HG02943 (cell line): ENCODE results near the gene MMD.

Experiments
- ATAC-seq: cut with Tn5 transposase; IDR thresholded peaks from one replicate; pipeline ENCODE4 v1.9.1; 2021; ENCODE audit warnings: mild to moderate bottlenecking, low read depth, moderate library complexity; ENCODE audit not compliant: unreplicated experiment

Gene MMD

DNA sequence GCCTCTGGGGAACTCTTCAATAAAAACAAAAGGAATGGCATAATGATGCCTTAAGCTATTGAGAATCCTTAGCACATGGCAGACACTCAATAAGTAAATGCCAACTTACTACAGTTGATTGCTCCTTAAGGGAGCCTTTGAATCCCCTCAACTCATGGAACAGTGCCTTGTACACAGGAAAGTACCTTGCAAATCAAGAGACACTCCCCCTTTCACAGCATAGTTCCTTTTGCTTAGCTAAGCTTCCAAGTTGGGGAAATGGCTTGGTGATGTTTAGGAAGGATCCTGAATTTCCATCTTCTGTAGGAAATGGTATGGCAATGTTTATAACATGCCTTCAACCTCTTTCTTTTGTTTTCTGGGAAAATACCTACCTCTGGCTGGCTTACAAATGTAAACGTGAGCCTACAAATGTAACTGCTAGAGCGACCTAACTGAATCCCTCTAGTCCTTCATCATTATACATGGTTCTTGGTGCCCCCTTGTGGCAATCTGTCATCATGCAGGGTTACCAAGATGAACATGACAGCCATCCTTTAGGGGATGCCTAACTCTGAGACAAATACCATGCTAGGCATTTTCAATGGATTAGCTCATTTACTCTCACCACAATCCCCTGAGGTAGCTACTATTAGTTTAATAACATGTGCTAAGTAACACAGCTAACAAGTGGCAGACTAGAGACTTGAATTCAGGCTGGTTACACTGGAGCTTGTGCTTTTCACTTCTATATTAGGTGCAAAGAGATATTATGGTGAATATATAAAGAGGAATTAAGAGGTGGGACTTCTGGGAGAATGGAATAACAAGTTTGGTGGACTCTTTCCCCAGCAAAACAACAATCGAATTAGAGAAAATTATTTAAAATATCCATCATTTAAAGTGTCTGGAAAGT, 65.0 kb downstream of the MMD start:
- ATAC-seq = peak; percentile 88

DNA sequence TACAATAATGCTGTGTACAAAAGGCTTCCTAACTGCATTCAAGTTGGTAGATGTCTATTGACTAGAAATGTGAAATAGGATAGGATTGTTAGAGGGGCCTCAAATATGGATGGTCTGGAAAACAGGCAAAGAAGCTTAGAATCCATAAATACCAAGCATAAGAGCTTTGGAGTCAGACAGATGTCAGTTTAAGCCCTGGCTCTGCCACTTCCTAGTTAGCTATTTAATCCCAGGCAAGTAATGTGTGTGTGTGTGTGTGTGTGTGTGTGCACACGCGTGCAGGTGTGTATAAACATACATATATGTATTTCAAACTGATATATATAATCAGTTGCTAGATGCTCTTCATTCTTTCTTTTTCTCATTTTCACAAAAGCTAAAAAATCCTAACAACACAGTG, 66.7 kb downstream of the MMD start:
- ATAC-seq = no peak

DNA sequence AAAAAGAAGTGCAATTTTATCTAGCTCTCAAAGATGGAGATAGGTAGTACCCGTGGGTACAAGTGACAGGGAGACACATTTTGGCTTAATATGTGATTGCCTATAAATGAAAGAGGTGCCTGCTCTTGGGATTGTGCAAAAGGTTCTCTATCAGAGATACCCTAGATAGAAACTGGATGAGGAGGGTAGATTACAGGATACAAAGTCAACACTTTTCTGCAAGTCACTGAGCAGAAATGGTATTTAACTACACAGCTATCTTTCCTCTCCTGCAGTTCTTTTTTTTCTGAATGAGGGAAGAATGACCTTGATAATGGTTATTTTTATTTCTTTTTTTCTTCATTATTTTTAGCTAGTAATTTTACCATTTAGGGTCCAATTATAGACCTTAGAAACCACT, 67.6 kb downstream of the MMD start:
- no peak for ATAC-seq

DNA sequence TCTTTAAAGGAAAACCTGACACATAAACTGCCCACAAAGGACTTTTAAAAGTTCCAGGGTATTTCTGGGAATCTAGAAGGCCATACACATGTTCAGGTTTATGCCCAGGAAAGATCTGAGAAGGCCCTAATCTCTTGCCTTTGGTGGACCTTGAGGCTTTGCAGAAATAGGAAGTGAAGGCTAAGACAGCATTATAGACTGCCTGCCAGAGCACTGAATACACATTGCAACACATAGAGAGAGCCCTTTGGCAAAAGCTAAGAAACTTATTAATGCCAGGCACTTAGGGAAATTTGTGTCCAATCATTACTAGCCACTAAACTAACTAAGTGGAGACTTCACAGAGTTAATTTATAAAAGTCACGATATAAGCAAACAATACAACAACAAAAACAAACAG, 70.4 kb downstream of the MMD start:
- ATAC-seq = no peak

DNA sequence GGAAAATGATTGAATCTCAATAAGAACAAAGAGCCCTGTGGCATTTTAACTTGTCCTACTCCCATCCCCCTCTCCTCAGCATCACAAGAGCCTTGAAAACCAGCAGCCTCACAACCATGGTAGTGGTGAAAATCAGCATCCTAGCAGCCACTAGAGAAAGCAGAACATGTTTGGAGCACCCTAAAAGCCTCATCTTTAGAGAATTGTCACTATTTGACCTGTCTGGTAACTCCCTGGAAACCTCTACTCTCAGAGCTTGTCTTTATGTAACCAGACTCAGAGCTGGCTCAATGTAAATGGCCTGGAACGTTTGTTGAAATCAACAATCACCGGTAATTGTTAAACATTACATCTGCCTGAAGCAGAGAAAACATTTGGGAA, 70.8 kb downstream of the MMD start:
- ATAC-seq = no peak

DNA sequence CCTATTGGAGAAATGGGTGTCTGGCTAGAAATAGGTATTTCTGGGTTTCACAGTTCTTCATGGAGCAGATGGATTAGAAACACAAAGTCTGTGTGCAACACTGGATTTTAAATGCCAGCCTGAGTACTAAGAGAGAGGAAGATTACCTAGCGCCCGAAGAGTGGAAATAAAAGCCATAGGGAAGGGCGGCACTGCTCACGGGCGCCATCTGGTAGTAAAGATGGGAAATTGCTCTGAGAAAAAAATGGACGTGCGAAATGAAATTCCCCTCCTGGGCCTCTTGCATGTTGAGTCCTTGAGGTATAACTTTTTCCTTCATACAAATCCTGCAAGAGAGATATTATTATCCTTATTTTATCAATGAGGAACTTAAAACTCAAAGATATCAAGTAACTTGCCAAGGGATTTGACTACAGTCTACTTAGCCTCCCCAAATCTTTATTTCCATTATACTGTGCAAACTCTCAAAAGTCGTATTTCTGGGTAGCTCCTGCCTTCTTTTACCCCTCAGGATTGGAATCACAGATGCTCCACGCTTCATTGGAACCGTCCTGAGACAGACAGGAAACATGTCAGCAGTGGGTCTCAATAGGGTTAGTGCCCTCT, 72.8 kb downstream of the MMD start:
- ATAC-seq = no peak

DNA sequence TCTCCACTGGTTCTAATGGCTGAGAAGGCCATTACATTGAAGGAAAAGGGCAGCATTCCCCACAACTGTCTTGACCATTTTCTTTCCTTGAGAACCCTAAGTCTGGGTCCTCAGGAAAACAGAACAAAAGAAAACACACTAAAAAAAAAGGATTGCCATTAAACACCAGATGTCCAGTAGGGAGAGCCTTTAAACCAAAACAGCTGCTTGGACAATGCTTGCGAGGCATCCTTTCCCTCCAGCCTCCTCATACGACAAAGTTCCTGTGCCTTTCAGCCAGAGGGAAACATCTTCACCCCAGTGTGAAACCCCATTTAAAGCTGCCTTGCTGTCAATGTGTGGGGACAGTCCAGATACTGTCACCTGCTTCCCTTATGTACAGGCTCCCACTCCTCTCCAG, 74.3 kb downstream of the MMD start:
- no peak for ATAC-seq

DNA sequence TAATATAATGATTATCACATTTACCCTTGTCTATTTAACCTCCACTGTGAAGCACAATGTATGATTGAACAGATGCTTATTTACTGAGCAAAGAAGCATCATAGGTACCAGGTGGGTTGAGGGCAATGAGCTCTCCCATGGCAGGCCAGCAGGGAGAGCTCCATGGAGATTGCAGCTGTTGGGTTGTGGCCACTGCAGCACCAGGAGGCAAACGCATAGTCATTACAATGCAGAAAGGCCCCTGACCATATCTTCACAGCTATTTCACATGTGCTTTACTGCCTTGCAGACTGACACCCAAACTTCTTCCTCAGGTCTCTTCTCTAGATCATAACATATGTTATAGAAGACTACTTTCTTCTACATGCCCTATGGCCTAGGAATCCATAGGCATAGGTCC, 75.0 kb downstream of the MMD start:
- ATAC-seq = no peak

DNA sequence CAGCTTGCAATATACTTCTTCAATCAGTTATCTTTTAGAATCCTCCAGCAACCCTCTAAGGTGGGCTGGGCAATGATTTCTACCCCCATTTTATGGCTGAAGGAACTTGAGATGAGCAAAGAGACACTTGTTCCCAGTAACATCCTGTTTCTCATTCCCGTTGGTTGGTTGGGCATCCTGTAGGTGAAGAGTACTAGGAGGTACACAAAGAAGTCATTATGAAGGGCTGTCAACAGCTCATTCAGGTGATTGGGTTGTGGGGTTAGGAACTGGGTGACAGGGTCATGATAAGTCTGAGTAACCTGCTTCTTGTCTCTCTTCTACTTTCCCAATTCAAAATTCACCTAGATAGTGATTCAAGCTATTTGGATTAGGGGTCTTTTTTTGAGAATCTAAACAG, 76.5 kb downstream of the MMD start:
- no peak for ATAC-seq

DNA sequence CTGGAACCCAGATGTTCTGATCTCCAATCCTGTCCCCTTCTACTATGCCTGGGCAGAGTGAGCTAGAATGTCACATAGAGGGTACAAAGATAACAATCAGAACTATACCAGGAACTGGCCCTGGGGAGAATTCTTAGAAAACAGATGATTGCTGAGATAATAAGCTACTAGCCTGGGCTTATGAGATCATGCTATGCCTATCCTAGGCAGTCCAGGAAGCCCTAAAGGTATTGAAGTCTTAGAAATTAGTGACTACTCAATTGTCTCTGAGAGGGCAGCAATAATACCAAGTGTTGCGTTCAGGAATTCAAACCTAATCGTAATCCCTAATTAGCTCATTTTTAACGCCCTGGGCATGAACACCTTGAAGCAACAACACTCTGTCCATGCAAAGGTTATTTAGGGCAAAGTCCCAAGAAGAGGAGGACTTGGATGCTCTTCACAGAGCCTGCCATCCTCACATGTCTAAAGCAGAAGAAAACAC, 77.1 kb downstream of the MMD start:
- ATAC-seq = no peak

DNA sequence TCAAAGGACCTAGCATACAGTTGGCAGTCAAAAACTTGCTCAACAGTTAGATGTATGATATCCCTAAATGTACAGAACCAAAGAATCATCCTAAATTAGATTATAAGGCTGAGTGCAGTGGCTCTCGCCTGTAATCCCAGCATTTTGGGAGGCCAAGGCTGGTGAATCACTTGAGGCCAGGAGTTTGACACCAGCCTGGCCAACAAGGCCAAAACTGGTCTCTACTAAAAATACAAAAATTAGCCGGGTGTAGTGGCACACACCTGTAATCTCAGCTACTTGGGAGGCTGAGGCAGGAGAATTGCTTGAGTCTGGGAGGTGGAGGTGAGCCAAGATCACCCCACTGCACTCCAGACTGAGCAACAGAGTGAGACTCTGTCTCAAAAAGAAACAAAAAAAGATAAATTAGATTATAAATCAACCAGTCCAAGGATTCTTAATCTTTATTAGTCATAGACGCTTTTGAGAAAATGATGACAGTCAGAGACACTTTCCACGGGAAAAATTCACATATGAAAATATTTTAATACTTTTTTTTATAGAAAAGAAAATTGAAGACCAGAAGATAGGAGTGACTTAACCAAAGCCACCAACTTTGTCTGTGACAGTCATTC, 77.6 kb downstream of the MMD start:
- no peak for ATAC-seq

DNA sequence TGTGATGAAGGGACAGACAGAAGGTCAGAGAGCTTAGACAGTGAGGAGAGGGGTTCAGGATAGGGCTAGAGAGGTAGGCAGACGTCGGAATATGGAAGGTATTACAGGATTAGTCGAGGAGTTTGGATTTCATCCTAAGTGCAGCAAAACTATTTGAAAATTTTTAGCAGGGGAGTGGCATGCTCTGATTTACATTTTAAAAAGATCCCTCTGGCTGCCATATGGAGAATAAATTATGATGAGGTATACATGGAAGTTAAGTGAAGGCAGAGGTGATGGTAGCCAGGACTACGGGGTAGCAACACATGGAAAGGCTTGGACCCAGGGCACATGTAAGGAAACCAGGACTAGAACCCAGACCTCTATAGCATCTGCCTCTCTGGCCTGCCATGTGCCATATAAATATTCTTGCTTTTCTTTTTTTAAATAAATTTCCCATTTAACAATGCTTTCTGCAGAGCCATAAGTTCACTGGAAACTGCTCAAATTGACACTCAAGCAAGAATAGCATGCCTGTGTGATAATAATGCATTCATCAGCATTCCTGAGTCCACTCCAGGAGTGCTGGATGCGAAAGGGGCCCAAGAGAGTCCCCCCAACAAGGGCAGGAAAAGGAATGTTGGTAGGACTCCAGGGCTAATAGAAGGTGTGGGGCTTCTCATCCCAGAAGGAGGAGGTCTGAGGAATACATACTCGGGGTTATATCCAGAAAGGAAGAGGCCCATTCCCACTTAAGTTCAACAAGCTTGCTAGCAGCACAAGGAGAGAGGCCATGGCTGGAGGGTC, 78.6 kb downstream of the MMD start:
- no peak for ATAC-seq
